Keratinocyte (primary cell): ENCODE results near the gene TAMALIN.

Experiments used
- EZH2 ChIP-seq: IDR thresholded peaks from one replicate; pipeline ENCODE4 v1.6.1; 2012; ENCODE audit warnings: inconsistent platforms, mild to moderate bottlenecking, low read length, moderate library complexity
- TF ChIP-seq, protein P1 (sequence below), 3 experiments: IDR thresholded peaks in 1 of 3; conservative IDR thresholded peaks in 1 of 3; optimal IDR thresholded peaks in 1 of 3; 2 replicates in 2 of 3; 3 replicates in 1 of 3; pipeline versions ENCODE3 to v1.5.1; 2011; ENCODE audit warnings: low read length in 3 of 3, mild to moderate bottlenecking in 3 of 3, moderate library complexity in 2 of 3, control low read depth in 1 of 3, inconsistent platforms in 1 of 3; ENCODE audit not compliant: insufficient read depth in 2 of 3; ENCODE audit errors: extremely low read depth in 1 of 3

DNA sequence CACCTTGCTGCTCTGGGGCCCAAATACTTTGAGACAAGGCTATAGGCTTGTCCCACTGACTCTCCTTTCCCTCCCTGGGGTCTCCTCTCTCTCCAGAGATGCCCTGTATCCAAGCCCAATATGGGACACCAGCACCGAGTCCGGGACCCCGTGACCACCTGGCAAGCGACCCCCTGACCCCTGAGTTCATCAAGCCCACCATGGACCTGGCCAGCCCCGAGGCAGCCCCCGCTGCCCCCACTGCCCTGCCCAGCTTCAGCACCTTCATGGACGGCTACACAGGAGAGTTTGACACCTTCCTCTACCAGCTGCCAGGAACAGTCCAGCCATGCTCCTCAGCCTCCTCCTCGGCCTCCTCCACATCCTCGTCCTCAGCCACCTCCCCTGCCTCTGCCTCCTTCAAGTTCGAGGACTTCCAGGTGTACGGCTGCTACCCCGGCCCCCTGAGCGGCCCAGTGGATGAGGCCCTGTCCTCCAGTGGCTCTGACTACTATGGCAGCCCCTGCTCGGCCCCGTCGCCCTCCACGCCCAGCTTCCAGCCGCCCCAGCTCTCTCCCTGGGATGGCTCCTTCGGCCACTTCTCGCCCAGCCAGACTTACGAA, 47.6 kb downstream of the TAMALIN start:
- TF ChIP-seq, protein P1, sequence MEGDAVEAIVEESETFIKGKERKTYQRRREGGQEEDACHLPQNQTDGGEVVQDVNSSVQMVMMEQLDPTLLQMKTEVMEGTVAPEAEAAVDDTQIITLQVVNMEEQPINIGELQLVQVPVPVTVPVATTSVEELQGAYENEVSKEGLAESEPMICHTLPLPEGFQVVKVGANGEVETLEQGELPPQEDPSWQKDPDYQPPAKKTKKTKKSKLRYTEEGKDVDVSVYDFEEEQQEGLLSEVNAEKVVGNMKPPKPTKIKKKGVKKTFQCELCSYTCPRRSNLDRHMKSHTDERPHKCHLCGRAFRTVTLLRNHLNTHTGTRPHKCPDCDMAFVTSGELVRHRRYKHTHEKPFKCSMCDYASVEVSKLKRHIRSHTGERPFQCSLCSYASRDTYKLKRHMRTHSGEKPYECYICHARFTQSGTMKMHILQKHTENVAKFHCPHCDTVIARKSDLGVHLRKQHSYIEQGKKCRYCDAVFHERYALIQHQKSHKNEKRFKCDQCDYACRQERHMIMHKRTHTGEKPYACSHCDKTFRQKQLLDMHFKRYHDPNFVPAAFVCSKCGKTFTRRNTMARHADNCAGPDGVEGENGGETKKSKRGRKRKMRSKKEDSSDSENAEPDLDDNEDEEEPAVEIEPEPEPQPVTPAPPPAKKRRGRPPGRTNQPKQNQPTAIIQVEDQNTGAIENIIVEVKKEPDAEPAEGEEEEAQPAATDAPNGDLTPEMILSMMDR (optimal IDR thresholded peaks at IDR 0.05 in 1 of 3, IDR thresholded peaks at IDR 0.05 in 1 of 3, conservative IDR thresholded peaks at IDR 0.05 in 1 of 3; ENCODE audit: extremely low read depth in 1 of 3, insufficient read depth in 2 of 3, low read length in 3 of 3) = no peak
- TF ChIP-seq EZH2 = no peak
